Activated T-helper 9 cell treated with anti-CD3 and anti-CD28 coated beads, Interleukin-2, amount 50 U/mL, for 16 hours (primary cell): ENCODE results near the gene KLK15.
"Not testable (repeated sequence)": the region's sequence is repeated elsewhere in the genome, so short reads cannot be mapped to it uniquely, and the experiment has no call there.

Source experiments
- DNase-seq: peaks from one replicate; pipeline ENCODE4 v3.0.0-alpha.2; 2020; ENCODE audit warnings: low read depth

Gene KLK15

DNA sequence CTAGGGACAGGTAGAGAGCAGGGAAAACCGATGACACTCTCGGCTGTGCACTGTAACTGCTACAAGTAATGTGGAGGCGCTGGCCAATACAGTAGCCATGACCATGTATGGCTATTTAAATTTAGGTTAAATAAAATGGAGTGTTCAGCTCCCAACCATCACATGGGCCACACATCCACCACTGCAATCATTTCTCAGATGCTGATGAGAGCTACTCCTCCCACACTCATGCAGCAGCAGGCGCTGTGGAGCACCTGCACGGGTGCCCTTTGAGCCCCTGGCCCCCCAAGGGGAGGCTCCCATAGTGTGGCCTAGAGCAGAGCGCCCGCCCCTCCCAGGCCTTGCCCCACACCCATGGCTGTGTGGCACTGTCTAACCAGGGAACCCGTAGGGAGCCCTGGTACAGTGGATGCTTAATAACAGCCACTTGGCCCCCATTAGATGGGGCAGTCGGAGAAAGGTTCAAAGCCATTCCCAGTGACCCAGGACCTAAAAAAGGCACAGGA, 37.2 kb downstream of the KLK15 start:
- DNase-seq: no peak

DNA sequence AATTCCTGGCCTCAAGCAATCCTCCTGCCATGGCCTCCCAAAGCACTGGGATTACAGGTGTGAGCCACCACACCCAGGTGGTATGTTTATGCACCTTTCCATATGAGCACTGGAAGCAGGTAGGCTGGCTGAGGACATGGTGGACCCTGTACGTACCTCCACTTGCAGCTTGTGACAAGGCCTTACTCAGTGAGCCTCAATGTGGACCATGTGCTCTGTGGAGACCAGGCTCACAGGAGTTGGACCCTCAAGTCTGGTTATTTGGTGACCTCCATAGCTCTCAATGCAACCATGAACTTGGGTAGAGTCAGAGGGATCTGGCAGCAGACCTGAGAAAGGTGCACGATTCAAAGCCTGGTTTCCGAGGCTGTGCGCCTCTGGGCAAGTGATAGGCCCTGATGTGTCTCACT, 37.7 kb downstream of the KLK15 start:
- DNase-seq: no peak

DNA sequence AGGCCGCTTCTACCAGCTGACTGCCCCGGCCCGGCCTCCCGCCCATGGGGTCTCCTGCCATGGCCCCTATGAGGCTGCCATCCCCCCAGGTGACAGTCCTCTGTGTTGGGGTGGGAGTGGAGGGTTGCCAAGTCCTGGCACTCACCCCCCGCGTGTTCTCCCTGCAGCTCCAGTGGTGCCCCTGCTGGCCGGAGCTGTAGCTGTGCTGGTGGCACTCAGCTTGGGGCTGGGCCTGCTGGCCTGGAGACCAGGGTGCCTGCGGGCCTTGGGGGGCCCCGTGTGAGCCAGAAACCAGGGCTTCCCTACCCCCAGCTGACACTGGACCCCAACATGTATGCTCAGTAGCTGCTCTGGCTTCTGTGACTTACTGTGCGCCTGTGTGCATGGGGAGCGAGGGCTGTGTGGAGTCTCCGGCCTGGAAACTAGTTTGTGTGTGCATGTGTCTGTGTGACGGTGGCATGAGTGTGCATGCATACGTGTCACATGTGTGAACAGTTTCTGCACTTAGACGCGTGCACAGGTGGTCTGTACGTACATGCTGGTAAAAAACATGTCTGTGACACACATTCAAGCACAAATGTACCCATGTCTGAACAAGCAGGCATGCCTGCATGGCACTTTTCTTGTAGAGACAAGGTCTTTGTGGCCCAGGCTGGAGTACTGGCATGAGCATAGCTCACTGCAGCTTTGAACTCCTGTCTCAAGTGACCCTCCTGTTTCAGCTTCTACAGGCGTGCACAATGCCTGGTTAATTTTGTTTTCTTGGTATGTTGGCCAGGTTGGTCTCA, 38.3 kb downstream of the KLK15 start:
- DNase-seq: no peak

DNA sequence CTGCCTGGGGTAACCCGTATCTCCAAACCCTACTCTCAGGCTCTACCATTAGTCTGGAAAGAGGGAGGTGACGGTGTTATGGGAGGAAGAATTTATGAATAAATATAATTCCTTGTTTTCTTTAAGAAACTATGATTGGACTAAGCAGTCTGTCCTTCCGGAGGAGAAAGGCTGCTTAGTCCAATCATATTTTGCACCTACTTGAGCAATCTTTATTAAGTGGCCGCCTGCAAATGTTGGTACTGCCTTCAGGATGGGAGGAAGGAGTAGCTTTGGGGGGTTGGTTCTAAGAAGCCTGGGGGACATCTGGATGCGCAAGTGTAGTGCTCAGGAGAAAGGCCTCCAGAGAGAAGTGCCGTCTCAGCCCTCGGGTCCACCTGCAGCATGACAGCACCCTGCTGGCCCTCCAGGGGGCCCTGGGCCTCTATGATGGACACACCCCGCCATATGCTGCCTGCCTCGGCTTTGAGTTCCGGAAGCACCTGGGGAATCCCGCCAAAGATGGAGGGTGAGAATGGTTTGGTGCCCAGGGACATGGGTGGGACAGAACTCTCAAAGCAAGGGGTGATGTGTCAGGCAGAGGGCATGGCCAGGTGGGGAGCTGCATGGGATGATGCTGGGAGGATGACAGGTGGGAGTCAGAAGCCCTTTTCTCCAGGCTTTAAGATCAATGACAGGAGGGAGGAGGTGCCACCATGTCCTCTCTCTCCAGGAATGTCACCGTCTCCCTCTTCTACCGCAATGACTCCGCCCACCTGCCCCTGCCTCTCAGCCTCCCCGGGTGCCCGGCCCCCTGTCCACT, 39.1 kb downstream of the KLK15 start:
- DNase-seq: no peak

DNA sequence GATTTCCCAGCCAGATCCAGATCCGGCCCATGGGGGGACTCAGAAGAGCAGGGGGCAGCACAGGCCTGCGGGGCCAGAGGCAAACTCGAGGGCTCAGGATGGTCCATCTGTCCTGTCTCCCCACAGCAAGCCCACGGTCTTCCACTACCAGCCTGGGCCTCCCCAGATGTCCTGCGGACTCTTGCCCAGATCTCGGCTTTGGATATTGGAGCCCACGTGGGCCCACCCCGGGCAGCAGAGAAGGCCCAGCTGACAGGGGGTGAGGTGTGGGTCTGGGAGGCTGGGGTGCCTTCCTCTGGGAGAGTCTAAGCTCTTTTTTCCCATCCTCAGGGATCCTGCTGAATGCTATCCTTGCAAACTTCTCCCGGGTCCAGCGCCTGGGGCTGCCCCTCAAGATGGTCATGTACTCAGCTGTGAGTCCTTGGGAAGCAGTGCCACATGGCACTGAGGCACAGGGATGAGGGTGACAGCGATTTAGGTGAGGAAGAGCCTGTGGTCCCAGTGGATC, 39.8 kb downstream of the KLK15 start:
- DNase-seq: no peak

DNA sequence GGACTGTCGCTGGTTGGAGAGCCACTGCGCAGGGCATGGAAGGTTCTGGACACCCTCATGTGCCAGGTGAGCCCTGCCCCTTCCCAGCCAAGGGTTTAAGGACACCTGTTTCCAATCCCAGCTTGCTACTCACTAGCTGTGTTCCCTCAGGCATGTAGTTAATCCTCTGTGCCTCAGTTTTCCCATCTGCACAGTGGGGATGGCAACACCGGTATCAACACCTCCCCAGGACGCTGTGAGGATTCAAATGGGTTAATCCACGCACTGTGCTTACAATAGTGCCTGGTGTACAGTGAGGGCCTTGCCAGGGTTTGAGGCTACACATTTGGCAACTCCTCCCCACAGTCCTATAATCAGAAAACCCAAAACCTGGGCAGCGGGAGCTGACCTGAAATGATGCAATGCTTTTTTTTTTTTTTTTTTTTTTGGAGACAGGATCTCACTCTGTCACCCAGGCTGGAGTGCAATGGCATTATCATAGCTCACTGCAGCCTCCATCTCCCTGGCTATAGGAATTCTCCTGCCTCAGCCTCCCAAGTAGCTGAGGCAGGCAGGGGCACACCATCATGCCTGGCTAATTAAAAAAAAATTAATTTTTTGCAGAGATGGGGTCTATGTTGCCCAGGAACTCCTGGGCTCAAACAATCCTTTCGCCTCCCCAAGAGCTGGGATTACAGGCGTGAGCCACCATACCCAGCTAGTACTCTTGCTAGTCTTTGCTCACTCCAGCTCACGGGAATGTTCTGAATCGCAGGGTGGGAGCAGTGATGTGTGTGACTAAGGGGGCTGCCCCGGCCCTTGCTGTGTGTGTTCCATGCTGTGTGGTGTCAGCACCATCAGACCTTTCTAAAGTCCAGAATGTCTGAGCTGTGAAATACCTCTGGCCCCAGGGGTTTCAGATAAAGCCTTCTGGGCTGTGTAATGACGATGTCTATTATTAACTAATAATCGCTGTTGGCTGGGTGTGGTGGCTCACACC, 40.8 kb downstream of the KLK15 start:
- DNase-seq: no peak

DNA sequence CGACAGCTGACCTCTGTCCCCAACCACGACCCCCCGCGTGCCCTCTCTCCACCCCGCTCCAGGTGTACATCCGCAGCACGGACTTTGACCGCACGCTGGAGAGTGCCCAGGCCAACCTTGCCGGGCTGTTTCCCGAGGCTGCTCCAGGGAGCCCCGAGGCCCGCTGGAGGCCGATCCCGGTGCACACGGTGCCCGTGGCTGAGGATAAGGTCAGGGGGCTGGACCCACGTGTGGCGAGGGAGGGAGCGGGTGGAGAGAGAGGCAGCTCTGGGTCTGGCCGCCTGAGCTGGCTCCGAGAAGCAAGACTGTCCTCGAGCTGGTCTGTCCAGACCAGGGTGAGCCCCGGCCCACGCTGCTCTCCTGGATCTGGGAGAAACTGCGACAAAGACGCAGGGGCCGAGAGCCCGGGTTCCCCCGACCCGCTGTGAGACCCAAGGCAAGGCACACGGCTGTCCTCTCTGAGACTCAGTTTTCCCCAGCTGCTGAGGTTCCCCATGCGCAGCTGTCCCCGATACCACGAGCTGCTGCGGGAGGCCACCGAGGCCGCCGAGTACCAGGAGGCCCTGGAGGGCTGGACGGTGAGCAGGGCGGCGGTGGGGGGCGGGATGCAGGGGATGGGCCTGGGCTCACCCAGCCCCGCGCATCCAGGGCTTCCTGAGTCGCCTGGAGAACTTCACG, 41.6 kb downstream of the KLK15 start:
- no peak for DNase-seq

DNA sequence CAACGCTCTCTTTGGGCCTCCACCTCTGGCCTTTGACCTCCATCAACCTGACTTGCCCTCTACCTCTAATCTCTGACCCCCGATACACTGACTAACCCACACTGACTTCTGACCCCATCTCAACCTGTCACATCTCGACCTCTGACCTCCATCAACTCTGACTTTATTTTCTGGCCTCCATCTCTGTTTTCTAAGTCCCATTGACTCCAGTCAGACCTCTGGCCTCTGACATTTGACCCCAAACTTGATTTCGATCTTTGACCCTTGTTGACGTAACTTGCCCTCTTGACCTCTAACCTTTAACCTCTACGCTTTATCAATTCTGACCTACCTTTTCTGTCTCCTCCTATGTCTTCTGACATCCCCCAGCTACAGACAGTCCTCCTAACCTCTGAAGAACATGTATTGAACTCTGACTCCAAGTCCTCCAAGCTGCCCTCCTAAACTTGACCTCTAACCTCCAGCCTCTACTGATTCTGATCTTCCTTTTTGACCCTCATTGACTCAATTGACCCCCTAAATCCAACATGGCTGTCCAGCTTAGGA, 42.4 kb downstream of the KLK15 start:
- DNase-seq: no peak

DNA sequence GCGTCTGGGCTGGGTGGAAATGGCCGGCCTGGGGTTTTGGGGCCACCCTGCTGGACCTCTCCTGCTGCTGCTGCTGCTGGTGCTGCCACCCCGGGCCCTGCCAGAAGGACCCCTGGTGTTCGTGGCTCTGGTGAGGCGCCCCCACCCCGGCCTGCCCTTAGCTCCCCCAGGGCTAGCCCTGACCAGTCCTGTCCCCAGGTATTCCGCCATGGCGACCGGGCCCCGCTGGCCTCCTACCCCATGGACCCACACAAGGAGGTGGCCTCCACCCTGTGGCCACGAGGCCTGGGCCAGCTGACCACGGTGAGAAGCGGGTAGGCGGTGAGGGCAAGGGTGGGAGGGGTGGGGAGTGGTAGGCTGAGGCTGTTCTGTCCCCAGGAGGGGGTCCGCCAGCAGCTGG, 43.0 kb downstream of the KLK15 start, which contains the start of gene ACP4:
Gene ACP4, plus strand, starts transcription at position 20 of the 400 bp plus-strand sequence. Its CDS starts 0 bp downstream, at position 20.
- DNase-seq: no peak

DNA sequence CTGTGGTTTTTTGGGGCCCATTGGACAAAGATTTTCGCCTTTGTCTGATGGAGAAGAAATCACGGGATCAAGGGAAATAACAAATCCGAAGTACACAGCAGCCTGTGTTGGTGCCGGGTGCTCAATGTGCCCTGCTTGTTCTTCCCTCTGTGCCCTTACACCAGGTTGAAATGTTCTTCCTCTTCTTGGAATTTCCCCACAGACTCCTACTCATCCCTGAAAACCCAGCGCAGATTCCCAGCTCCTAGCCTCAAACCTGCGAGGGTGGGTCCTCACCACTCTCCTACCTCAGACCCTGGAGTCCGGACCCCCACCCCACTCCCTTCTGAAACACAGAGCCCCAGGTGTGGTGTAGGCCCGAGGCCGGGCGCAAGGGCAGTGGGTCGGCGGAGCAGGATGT, 48.0 kb downstream of the KLK15 start:
- no peak for DNase-seq

DNA sequence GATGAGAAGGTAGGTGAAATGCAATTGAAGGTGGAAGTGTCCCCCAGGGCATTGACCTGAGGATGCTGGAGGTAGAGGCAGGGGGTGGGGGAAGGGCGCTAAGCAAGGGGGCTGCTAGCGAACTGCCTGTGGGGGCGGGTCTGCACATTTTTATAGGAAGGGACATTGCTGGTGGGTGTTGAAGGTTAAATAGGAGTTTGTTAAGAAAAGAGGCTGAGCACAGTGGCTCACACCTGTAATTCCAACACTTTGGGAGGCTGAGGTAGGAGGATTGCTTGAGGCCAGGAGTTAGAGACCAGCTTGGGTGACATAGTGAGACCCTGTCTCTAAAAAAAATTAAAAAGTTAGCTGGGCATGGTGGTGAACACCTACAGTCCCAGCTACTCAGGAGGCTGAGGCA, 48.7 kb downstream of the KLK15 start:
- DNase-seq: no peak

DNA sequence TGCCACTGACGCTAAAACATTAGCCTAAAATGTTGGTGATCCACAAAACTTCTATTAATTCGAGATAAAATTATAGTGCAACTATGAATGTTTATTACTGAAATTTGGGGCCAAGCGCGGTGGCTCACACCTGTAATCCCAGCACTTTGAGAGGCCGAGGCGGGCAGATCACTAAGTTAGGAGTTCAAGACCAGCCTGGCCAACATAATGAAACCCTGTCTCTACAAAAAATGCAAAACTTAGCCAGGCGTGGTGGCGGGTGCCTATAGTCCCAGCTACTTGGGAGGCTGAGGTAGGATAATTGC, 49.6 kb downstream of the KLK15 start:
- not testable (repeated sequence) for DNase-seq

DNA sequence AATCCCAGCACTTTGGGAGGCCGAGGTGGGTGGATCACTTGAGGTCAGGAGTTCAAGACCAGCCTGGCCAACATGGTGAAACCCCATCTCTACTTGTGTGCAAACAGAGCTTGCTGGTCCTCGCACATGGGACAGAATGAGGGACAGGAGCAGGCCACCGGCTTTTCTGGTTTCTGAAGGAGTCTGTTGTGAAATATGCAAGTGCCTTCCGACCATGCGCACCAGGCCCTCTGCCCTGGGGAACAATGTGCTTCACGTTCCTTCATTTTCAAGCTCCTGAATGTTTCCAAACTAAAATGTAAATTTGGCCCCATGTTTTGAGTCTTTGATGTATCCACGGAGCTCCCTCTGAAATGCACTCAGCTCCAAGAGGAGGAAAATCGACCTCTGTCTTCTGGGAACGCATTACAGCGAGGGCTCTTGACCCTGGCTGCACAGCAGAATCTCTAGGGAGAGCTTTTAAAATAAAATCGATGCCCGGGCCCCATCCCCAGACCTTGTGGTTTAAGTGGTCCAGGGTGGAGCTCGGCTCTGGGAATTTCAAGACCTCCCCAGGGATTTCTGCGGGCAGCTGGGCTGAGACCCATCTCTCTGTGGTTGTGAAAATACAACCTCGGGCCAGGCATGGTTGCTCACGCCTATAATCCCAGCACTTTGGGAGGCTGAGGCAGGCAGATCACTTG, 52.5 kb downstream of the KLK15 start:
- DNase-seq: no peak

DNA sequence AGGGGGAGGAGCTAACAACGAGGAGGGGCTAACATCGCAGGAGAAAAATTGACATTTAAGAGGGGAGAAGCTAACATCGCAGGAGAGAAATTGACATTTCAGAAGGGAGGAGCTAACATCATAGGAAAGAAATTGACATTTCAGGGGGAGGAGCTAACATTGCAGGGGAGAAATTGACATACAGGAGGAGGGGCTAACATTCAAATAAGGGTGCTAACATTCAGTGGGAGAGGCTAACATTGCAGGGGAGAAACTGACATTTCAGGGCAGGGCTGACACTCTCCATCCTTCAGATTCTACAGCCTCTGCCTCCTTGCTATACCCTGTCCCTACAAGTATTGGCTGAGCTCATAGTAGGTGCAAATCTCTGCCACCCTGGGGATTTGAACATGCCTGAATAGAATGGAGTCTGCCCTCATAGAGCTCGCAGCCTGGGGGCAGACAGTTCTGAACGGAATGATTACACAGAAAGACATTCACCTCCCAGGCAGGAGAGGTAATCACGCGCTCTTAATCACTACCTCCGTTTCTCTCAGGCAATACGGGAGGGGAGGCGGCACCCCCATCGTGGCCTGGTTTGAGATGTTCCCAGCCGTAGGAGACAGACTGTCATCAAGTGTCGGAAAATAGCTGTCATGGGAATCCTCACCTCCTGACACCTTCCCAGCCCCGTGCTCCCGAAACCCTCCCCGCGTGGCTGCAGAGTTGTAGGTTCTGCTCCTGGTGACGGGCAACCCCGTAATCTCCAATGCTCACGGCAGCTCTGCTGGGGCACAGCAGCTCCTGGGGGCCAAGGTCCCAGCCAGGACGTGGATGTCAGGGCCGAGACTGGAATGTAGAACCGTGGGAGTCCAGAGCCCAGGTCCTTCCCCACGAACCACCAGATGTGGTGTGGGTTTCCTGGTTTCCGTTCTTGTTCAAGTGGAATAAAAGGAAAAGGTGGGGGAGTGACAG, 53.6 kb downstream of the KLK15 start:
- DNase-seq: no peak

DNA sequence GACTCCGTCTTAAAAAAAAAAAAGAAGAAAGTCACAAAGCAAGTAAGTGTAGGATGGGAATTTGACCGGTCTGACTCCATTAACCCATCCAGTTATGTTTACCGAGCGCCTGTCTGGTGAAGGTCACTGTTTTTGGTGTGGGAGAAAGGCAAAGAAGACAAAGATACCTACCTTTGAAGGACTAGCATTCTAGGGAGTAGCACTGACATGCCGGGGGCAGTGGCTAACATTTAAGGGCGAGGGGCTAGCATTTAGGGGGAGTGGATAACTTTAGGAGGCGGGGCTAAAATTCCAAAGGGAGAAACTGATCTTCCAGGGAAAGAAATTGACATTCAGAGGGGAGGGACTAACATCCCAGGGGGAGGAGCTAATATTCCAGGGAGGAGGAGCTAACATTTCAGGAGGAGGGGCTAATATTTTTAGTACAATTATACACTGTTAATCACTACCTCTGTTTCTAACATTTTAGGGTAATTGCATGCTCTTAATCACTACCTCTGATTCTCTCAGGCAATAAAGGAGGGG, 54.4 kb downstream of the KLK15 start:
- DNase-seq: no peak

DNA sequence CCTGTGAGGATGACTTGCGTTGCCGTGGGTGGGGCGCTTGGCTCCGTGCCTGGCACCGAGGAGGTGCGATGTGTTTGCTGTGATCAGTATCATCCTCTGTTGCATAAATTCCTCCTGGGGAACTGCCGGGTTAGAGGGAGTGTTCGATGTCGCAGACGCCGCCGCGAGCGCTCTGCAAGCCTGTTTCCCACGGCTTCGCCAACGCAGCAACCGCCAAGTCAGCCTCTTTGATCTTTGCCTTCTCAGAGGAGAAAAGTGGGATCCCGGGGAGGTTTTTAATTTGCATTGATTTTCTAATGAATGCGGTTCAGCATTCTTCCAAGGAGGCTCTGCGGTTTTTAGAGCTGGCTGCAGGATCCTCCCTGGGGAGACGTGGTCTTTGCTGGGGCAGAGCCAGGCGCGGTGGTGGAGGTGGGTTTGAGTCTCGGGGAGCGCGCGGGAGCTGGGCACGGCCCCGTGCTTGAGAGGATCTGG, 55.5 kb downstream of the KLK15 start:
- no peak for DNase-seq

DNA sequence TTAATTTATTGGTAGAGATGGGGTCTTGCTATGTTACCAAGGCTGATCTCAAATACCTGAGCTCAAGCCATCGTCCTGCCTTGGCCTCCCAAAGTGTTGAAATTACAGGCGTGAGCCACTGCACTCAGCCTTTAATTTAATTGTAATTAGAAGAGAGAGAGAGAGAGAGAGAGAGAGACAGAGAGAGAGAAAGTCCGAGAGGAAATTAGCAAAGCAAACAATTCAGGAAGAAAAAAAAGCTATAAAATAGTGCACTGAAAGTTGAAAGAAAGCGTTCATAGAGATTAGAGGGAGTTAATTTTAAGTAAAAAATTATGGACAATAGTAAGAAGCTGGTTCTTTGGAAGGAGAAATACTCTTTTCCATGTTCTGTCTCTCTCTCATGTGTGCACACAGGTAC, 56.1 kb downstream of the KLK15 start:
- no peak for DNase-seq

DNA sequence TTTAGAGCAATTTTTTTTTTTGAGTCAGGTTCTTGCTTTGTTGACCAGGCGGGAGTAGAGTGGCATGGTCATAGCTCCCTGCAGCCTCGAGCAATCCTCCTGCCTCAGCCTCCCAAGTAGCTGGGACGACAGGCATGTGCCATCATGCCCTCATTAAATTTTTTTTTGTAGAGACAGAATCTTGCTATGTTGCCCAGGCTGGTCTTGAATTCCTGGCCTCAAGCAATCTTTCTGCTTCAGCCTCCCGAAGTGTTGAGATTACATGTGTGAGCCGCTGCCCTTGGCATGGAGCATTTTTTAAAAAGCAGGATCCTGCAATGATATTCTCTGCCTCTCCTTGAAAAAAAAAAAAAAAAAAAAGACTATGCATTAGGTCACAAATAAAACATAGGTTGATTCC, 57.2 kb downstream of the KLK15 start:
- DNase-seq: no peak
